ENCODE measurements around the gene VILL.
A peak's percentile ranks its signal among the peaks of the same experiment; 100 is the strongest.

DNA sequence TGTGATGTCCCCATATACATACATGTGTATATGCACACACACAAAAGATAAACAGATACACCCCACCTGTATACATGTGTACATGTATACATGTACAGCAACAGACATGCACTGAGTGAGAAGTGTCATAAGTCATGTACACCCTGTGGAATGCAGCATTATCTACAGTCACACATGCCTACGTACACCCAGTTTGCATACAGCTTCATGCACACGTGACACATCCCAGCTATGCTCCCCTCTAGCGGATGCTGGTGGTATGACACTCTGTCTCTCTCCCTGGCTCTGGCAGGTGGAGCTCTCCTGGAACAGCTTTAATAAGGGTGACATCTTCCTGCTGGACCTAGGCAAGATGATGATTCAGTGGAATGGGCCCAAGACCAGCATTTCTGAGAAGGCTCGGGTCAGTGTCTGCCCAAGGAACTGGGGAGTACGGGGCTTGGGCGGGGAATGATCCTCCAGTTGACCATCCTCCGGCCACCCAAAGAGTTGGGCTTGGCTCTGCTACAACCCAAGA is 6.3 kb downstream of the VILL start:
- TF ChIP-seq, protein P1, sequence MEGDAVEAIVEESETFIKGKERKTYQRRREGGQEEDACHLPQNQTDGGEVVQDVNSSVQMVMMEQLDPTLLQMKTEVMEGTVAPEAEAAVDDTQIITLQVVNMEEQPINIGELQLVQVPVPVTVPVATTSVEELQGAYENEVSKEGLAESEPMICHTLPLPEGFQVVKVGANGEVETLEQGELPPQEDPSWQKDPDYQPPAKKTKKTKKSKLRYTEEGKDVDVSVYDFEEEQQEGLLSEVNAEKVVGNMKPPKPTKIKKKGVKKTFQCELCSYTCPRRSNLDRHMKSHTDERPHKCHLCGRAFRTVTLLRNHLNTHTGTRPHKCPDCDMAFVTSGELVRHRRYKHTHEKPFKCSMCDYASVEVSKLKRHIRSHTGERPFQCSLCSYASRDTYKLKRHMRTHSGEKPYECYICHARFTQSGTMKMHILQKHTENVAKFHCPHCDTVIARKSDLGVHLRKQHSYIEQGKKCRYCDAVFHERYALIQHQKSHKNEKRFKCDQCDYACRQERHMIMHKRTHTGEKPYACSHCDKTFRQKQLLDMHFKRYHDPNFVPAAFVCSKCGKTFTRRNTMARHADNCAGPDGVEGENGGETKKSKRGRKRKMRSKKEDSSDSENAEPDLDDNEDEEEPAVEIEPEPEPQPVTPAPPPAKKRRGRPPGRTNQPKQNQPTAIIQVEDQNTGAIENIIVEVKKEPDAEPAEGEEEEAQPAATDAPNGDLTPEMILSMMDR (IDR thresholded peaks at IDR 0.05): peak; percentile 70 to 88 (median 82)
- no peak for TF ChIP-seq POLR2A (IDR thresholded peaks at IDR 0.05)
